Astrocyte of the cerebellum (primary cell): ENCODE results near the gene DNM3.

ENCODE experiments used
- DNase-seq: peaks from one replicate; pipeline ENCODE4 v3.0.0-alpha.2; 2011; ENCODE audit warnings: low read depth
- H3K4me3 ChIP-seq: 2 replicates; pipeline ENCODE4 v1.5.1; 2011; ENCODE audit warnings: mild to moderate bottlenecking, low read depth, low read length, moderate library complexity
- in situ Hi-C: cut with HindIII; loops from 2 replicates; pipeline ENCODE4 v1.10.0; 2017; ENCODE audit warnings: low sequenced_read_pairs
- TF ChIP-seq, protein P1 (sequence below): IDR thresholded peaks from 2 replicates; pipeline ENCODE4 v1.5.1; 2012; ENCODE audit warnings: low read length, low read depth, moderate library complexity, mild to moderate bottlenecking; ENCODE audit errors: missing control alignments

Gene DNM3

DNA sequence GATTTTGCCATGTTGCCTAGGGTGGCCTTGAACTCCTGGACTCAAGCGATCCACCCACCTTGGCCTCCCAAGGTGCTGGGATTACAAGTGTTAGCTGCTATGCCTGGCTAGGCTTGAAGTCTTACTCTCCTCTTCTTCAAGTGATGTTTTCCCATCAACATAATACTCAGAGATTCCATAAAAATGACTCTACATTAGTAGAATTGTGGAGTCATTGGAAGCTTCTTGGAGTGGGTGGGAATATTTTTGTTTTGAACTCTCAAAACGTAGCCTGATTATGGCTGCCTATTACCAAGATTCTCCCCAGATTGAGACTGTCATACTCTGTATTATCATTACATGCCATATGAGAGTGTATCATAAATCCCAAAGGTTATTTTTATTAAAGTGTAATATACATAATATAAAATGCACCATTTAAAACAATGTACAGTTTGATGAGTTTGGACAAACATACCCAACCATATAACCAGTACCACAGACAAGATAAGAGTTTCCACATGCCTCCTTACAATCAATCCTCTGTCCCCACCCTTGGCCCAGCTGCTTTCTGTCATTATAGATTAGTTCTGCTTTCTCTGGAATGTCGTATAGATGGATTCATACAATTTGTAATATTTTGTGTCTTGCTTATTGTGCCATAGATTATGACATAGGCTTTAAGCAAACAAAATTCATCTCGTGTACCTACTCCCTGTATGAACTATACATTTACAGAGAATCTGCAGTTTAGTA is 8.0 kb upstream of the DNM3 start:
- in situ Hi-C loops, result no loop called here
- no peak overlapping the region for H3K4me3 ChIP-seq
- TF ChIP-seq, protein P1, sequence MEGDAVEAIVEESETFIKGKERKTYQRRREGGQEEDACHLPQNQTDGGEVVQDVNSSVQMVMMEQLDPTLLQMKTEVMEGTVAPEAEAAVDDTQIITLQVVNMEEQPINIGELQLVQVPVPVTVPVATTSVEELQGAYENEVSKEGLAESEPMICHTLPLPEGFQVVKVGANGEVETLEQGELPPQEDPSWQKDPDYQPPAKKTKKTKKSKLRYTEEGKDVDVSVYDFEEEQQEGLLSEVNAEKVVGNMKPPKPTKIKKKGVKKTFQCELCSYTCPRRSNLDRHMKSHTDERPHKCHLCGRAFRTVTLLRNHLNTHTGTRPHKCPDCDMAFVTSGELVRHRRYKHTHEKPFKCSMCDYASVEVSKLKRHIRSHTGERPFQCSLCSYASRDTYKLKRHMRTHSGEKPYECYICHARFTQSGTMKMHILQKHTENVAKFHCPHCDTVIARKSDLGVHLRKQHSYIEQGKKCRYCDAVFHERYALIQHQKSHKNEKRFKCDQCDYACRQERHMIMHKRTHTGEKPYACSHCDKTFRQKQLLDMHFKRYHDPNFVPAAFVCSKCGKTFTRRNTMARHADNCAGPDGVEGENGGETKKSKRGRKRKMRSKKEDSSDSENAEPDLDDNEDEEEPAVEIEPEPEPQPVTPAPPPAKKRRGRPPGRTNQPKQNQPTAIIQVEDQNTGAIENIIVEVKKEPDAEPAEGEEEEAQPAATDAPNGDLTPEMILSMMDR, result no peak
- DNase-seq, result no peak

DNA sequence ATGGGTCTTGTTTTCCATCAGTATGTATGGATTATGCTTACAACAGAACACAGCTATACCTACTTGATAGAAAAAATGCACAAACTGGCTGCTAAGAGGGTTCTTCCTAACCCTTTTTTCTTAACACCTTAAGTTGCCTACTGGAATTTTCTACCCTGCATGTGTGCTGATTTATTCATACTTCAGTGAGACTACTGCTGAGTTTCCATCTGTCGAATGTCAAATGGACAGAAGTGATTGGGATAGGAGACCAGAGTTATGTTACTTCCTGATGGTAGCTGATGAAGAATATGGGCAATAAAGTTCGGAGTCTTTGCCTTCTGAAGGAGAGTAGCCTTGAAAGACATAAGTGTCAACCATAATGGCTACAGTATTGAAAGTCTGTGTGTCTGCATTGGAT is 6.5 kb upstream of the DNM3 start:
- DNase-seq, result no peak
- TF ChIP-seq, protein P1, result no peak
- in situ Hi-C loops, result no loop called here
- no peak overlapping the region for H3K4me3 ChIP-seq

DNA sequence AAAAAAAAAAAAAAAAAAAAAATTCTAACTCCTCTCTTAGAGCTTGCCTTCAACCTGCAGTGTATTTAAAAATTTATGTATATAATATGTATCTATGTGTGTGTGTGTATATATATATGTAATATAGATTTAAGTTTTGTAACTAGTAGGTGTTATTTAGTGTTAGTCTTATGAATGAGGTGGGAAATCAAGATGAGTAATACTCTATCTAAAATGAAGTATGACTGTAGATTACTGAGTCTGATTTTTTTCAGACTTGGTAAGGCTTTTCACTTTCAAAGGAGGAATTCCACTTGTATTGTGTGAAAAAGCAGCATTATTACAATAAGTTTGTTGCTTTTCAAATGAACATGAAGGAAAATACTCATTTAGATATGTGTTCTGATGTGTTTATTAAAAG is 5.4 kb upstream of the DNM3 start:
- in situ Hi-C loops, result no loop called here
- DNase-seq, result no peak
- TF ChIP-seq, protein P1, result no peak
- H3K4me3 ChIP-seq, result no peak overlapping the region

DNA sequence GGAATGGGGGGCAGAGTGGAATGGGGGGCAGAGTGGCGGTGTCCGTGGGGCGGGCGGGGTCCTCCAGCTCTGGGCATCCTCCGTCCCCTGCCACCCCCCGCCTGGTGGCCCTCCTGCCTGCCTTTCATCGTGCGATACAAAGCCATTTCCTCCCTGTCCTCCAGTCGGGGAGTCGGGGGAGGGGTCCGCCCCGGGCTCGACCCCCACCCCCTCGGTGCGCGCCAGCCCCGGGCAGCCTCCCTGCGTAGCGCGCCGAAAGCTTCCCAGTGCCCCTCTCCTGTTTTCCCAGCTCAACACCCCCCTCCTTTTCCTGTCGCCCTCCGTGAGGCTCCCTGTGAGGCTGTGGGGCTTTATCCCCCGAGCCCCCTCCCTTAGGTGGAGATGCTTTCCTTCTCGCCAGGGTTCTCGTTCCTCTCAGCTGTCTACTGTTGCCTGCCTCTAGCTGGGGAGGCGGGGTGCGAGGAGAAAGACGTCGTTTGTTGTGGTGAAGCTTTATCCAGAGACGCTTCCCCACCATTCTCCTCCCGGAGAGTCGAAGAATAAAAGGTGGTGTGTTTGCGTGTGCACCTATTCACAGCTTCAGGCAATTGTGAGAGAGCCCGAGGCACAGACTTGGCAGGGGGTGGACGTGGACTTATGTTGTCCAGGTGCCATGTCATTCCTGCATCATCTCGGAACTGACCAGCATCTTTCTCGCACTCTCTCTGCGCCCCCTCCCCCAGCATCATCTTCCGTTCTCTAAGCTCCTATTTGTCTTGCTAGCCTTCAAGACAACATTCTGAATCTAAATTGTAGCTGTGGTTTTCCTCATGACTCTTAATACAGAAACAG is 848 bp downstream of the DNM3 start:
- in situ Hi-C loops, result no loop called here
- H3K4me3 ChIP-seq, result peak overlapping the region; percentile 64
- TF ChIP-seq, protein P1, result no peak
- no peak for DNase-seq

DNA sequence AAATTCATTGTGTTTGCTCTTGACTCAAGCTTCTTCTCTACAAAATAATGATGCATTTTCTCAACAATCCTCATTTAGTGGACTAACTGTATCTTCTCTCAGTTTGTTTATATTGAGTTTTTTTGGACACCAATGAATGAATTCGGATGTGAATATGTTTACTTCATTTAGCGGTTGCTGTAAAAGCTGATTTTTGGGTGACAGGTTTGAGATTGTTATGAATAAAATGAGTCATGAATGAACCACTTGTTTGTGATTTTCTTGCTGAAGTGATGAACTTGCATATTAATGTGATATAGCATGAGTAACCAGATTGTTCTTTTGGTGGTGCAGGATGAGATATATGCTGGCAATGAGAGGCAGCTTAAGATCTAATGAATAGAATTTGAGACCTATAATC is 3.1 kb downstream of the DNM3 start:
- TF ChIP-seq, protein P1, result no peak
- in situ Hi-C loops, result no loop called here
- no peak overlapping the region for H3K4me3 ChIP-seq
- no peak for DNase-seq

DNA sequence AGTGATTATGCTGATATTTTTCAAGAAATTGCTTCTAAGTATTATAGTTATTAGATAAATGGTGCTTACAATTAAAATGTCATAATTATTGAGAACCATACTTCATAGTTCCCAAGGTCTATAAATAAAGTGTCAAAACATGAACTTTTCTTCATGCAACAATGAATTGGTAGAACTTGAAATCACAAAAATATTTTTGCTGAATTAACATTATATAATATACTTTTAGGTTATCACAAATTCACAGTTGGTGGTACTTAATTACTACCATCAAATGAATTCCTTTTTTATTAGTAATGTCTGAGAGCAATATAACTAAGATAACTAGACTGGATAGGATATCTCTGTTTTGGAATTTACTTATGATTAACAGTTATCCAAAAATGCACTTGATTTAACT is 4.7 kb downstream of the DNM3 start:
- in situ Hi-C loops, result no loop called here
- no peak overlapping the region for H3K4me3 ChIP-seq
- DNase-seq, result no peak
- TF ChIP-seq, protein P1, result no peak
